Endothelial cell of umbilical vein (primary cell): ENCODE results near the gene PROK1. TPM values are rescaled to one million over a fixed set of nuclear protein-coding genes. Genes with fewer than 3 reads are reported as not detected.

ENCODE experiments used
- BruUV-seq: library from RNA; stranded (reverse); fragments of 400-500 nt; replicated peaks from 2 replicates; lab custom pipeline; 2021; lab: Mats Ljungman, UMichigan
- CTCF ChIA-PET: fragments of 300-600, 350-600 bp; sonication (Branson Sonifier 250); formaldehyde crosslinking; loops from one replicate; lab custom pipeline; 2021; ENCODE audit warnings: antibody characterized with exemption, inconsistent platforms; lab: Charles Lee
- POLR2A ChIA-PET: fragments of 300-600, 350-600 bp; sonication (Branson Sonifier 250); formaldehyde crosslinking; loops from one replicate; lab custom pipeline; 2021; ENCODE audit warnings: antibody characterized with exemption, inconsistent platforms; lab: Charles Lee
- DNase-seq: peaks from one replicate; pipeline ENCODE4 v3.0.0-alpha.2; 2011; ENCODE audit warnings: low read depth, low spot score
- FAIRE-seq: peaks from 2 replicates; lab custom pipeline; 2011; peaks lifted over from hg19 to GRCh38; lab: Jason Lieb, UNC
- H2AFZ ChIP-seq: 2 replicates; pipeline ENCODE4 v1.6.0; 2012; ENCODE audit warnings: low read depth, low read length, control low read depth, inconsistent platforms
- H3K27ac ChIP-seq: 2 replicates; pipeline ENCODE4 v1.5.1; 2011; ENCODE audit warnings: low read depth, mild to moderate bottlenecking, control low read depth, low read length, moderate library complexity; ENCODE audit not compliant: insufficient read depth
- H3K27me3 ChIP-seq, 2 experiments: 2 replicates each; pipeline versions ENCODE4 v1.6.0 to v1.6.1; 2011; ENCODE audit warnings: low read length in 2 of 2, mixed read lengths in 1 of 2; ENCODE audit not compliant: control insufficient read depth in 2 of 2, insufficient read depth in 2 of 2
- H3K36me3 ChIP-seq, 2 experiments: 2 replicates in 1 of 2; 3 replicates in 1 of 2; pipeline ENCODE4 v1.5.1; 2011; ENCODE audit warnings: low read length in 2 of 2, mild to moderate bottlenecking in 1 of 2, moderate library complexity in 1 of 2; ENCODE audit not compliant: control insufficient read depth in 2 of 2, insufficient read depth in 2 of 2; ENCODE audit errors: extremely low read depth in 1 of 2
- H3K4me1 ChIP-seq: 3 replicates; pipeline ENCODE4 v1.5.1; 2011; ENCODE audit warnings: mild to moderate bottlenecking, low read length; ENCODE audit not compliant: control insufficient read depth, insufficient read depth; ENCODE audit errors: extremely low read depth
- H3K4me2 ChIP-seq: 2 replicates; pipeline ENCODE4 v1.6.1; 2011; ENCODE audit warnings: low read length, control low read depth, mixed read lengths; ENCODE audit not compliant: insufficient read depth
- H3K4me3 ChIP-seq, 3 experiments: fragments of 200-600 bp in 1 of 3; sonication (generic), shearing (Covaris generic) in 1 of 3; replicated peaks in 1 of 3; 2 replicates each; pipeline ENCODE4 v1.5.1; 2011 to 2016; ENCODE audit warnings: control low read depth in 3 of 3, low read length in 3 of 3, mild to moderate bottlenecking in 2 of 3, inconsistent platforms in 1 of 3, low read depth in 1 of 3, moderate library complexity in 1 of 3; ENCODE audit not compliant: insufficient read depth in 1 of 3
- H3K79me2 ChIP-seq: 2 replicates; pipeline ENCODE4 v1.6.0; 2012; ENCODE audit warnings: low read length, inconsistent platforms; ENCODE audit not compliant: control insufficient read depth, insufficient read depth
- H3K9ac ChIP-seq: replicated peaks from 2 replicates; pipeline ENCODE3; 2011; ENCODE audit warnings: low read length, control low read depth; ENCODE audit not compliant: insufficient read depth; ENCODE audit errors: extremely low read depth
- H3K9me1 ChIP-seq: replicated peaks from 3 replicates; pipeline ENCODE4 v1.6.0; 2011; ENCODE audit warnings: mild to moderate bottlenecking, low read length; ENCODE audit not compliant: control insufficient read depth, insufficient read depth; ENCODE audit errors: extremely low read depth
- H3K9me3 ChIP-seq: replicated peaks from 2 replicates; pipeline ENCODE4 v1.5.1; 2012; ENCODE audit warnings: low read length, inconsistent platforms; ENCODE audit not compliant: control insufficient read depth, insufficient read depth
- H4K20me1 ChIP-seq: replicated peaks from 2 replicates; pipeline ENCODE3; 2011; ENCODE audit warnings: mild to moderate bottlenecking, low read length; ENCODE audit not compliant: control insufficient read depth, insufficient read depth; ENCODE audit errors: extremely low read depth
- EZH2 ChIP-seq: IDR thresholded peaks from 2 replicates; pipeline ENCODE4 v1.6.1; 2012; ENCODE audit warnings: borderline replicate concordance, low read depth, mild to moderate bottlenecking, moderate library complexity, low read length, inconsistent platforms; ENCODE audit not compliant: severe bottlenecking
- FOS ChIP-seq: IDR thresholded peaks from 2 replicates; pipeline ENCODE4 v1.6.1; 2011; ENCODE audit warnings: mild to moderate bottlenecking, low read length, moderate library complexity, borderline replicate concordance; ENCODE audit not compliant: insufficient read depth
- GATA2 ChIP-seq: IDR thresholded peaks from 2 replicates; pipeline ENCODE4 v1.7.0; 2011; ENCODE audit warnings: low read depth, mild to moderate bottlenecking, moderate library complexity, mixed read lengths, low read length; ENCODE audit not compliant: insufficient read length, insufficient read depth
- JUN ChIP-seq: IDR thresholded peaks from 2 replicates; pipeline ENCODE4 v1.6.1; 2011; ENCODE audit warnings: borderline replicate concordance, low read depth; ENCODE audit not compliant: insufficient read length, insufficient read depth
- MYC ChIP-seq: IDR thresholded peaks from one replicate; pipeline ENCODE4 v1.6.1; 2011; ENCODE audit warnings: mild to moderate bottlenecking, low read depth, low read length
- POLR2A ChIP-seq: IDR thresholded peaks from 2 replicates; pipeline ENCODE4 v1.6.1; 2012; ENCODE audit warnings: low read depth, mild to moderate bottlenecking, control low read depth, low read length
- POLR2AphosphoS5 ChIP-seq: IDR thresholded peaks from 2 replicates; pipeline ENCODE4 v1.6.1; 2012; ENCODE audit warnings: low read depth, mild to moderate bottlenecking, control low read depth, low read length, moderate library complexity; ENCODE audit not compliant: insufficient read depth
- dilution Hi-C: fragments of 300-500 bp; cut with MboI; formaldehyde crosslinking; loops from one replicate; pipeline ENCODE4 v1.15.0; 2019; ENCODE audit warnings: low sequenced_read_pairs; ENCODE audit not compliant: extremely low pct_ligation_motif_present
- intact Hi-C: fragments of 100-400 bp; cut with micrococcal nuclease; formaldehyde crosslinking; loops from one replicate; pipeline ENCODE4 v1.10.0; 2022
- polyA plus RNA-seq, 4 experiments: library from polyadenylated mRNA; depleted of rRNA in 3 of 4; stranded (reverse) in 3 of 4; unstranded in 1 of 4; fragments of >200 nt; gene quantifications; 2 replicates each; pipeline versions ENCODE4 v1.2.1 to v1.2.3, GENCODE V29; 2011 to 2012; ENCODE audit warnings: missing spikeins in 1 of 4
- total RNA-seq: library from RNA; stranded (reverse); gene quantifications from 2 replicates; pipeline ENCODE4 v1.2.3, GENCODE V29; 2021
- TF ChIP-seq, protein P1 (sequence below), 2 donors: IDR thresholded peaks; 1 replicate in 1 of 2; 2 replicates in 1 of 2; pipeline ENCODE4 v1.5.1; 2011; ENCODE audit warnings: low read length in 2 of 2, mild to moderate bottlenecking in 2 of 2, moderate library complexity in 2 of 2, control low read depth in 1 of 2, inconsistent platforms in 1 of 2, low read depth in 1 of 2; ENCODE audit not compliant: insufficient read depth in 1 of 2; ENCODE audit errors: extremely low read depth in 1 of 2
- TF ChIP-seq, protein P2 (sequence below): IDR thresholded peaks from 2 replicates; pipeline ENCODE4 v1.6.1; 2011; ENCODE audit not compliant: insufficient read depth, insufficient read length

Gene PROK1
- total and polyA plus RNA-seq, 2 donors (not counting 3 experiments of a cell fraction or from before 2014, with no cell fraction given) = not detected

DNA sequence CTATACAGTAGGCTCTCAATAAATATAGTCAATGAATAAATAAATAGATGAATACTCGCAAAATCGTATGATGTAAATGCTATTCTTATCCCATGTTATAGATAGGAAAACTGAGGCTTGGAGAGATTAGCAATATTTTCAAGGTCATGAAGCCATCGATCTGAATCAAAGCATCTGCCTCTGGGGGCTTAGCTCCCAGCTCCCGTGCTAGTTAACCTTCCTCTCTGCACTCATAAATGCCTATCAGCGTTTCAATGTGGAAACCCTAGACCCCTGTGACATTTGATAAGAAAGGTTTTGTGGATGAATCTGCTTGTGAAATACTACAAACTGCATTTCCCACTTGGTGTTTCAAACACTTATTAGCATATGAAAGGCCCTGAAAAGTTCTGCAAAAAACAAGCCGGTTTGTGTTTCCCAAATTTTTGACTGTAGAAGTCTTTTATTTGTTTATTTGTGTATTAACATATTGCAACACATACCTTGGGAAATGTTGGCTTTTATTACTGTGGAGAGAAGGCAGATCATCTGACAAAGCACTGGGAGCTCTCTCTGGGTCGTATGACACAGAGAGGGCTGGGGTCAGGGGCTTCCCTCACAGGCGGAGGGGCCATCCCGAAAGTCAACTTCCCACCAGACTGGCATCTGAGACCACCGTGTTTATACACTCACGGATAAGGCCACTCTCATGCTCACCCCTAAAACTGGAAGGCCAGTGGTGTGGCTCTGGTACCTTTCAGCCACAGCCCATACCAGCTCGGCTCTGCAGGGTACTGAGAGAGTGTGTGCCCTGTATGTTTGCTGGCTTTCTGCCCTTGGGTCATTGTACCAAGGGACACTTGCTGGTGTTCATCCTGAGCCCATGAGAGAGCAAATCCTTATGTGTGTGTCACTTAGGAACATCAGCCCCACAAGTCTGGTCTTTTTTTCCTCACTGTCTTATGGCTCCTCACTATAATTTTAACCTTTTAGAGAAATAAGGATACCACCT, 993 bp upstream of the PROK1 start:
- POLR2A ChIA-PET = no interaction called here
- no TSS peak for BruUV-seq
- peaks cover 26 to 31% of the 10 kb centered on the region in 2 experiments for H3K27me3 ChIP-seq
- no peaks in the 10 kb centered on the region for H3K9me1 ChIP-seq
- H3K4me3 ChIP-seq = no peak overlapping the region
- no peaks in the 10 kb centered on the region for H4K20me1 ChIP-seq
- dilution Hi-C loops (no loop called here), intact Hi-C loops (no loop called here)
- no peak overlapping the region for H3K4me2 ChIP-seq
- no peak overlapping the region for H3K9ac ChIP-seq
- H3K27ac ChIP-seq = no peak overlapping the region
- no peaks in the 10 kb centered on the region for H3K79me2 ChIP-seq
- TF ChIP-seq, protein P1, sequence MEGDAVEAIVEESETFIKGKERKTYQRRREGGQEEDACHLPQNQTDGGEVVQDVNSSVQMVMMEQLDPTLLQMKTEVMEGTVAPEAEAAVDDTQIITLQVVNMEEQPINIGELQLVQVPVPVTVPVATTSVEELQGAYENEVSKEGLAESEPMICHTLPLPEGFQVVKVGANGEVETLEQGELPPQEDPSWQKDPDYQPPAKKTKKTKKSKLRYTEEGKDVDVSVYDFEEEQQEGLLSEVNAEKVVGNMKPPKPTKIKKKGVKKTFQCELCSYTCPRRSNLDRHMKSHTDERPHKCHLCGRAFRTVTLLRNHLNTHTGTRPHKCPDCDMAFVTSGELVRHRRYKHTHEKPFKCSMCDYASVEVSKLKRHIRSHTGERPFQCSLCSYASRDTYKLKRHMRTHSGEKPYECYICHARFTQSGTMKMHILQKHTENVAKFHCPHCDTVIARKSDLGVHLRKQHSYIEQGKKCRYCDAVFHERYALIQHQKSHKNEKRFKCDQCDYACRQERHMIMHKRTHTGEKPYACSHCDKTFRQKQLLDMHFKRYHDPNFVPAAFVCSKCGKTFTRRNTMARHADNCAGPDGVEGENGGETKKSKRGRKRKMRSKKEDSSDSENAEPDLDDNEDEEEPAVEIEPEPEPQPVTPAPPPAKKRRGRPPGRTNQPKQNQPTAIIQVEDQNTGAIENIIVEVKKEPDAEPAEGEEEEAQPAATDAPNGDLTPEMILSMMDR (IDR thresholded peaks at IDR 0.05; ENCODE audit: extremely low read depth in 1 of 2, insufficient read depth in 1 of 2, low read depth in 1 of 2, low read length in 2 of 2) = no peak
- no peak for TF ChIP-seq EZH2
- FAIRE-seq (no peak), DNase-seq (no peak)
- H3K36me3 ChIP-seq = no peaks in the 10 kb centered on the region
- H2AFZ ChIP-seq = no peak overlapping the region
- CTCF ChIA-PET = no interaction called here
- no peaks in the 10 kb centered on the region for H3K9me3 ChIP-seq
- no peaks in the 10 kb centered on the region for H3K4me1 ChIP-seq

DNA sequence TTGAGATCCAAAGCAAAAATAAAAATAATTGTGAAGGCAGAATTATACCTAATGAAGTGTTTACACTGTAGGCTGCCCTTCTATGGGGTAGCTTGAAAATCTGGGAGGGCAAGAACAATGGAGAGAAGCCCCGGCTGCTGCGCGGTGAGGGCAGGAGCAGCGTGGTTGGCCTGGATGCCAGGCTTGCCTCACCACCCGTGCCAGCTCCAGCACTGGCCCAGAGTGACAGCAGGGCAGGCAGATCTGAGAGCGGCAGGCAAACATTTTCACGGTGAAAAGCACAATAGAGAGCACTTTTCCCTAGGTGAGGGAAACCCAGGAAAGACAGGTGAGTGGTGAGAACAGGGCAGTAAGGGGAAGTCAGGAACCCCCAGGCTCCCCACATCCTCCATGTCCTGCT, 1.4 kb downstream of the PROK1 start:
- Histone ChIP-seq H3K27me3 (peaks cover 26 to 32% of the 10 kb centered on the region in 2 experiments), H3K4me1 (no peaks in the 10 kb centered on the region), H3K4me2 (no peak overlapping the region), H3K36me3 (no peaks in the 10 kb centered on the region), H3K9ac (no peak overlapping the region), H2AFZ (no peak overlapping the region), H3K9me1 (no peaks in the 10 kb centered on the region), H4K20me1 (no peaks in the 10 kb centered on the region), H3K79me2 (no peaks in the 10 kb centered on the region), H3K9me3 (no peaks in the 10 kb centered on the region), H3K27ac (no peak overlapping the region), H3K4me3 (no peak overlapping the region)
- TF ChIP-seq POLR2A (no peak), MYC (no peak), EZH2 (no peak), FOS (no peak), JUN (no peak), POLR2AphosphoS5 (no peak), GATA2 (no peak)
- TF ChIP-seq, protein P1 (IDR thresholded peaks at IDR 0.05; ENCODE audit: extremely low read depth in 1 of 2, insufficient read depth in 1 of 2, low read depth in 1 of 2, low read length in 2 of 2) = no peak
- TF ChIP-seq, protein P2, sequence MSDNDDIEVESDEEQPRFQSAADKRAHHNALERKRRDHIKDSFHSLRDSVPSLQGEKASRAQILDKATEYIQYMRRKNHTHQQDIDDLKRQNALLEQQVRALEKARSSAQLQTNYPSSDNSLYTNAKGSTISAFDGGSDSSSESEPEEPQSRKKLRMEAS = no peak
- intact Hi-C loops (no loop called here), dilution Hi-C loops (no loop called here)
- ChIA-PET CTCF (interaction anchor here (1.5 to 2.4 kb wide), 6 partner anchors 8 to 256 kb away, joined by 4 to 17 read pairs (median 8); no protein-coding TSS in a partner anchor), POLR2A (no interaction called here)
- DNase-seq (no peak), FAIRE-seq (no peak)
- BruUV-seq = no TSS peak
